ENCODE results near the gene EVI5L. TPM values are rescaled to one million over a fixed set of nuclear protein-coding genes. Genes with fewer than 3 reads are reported as not detected.

EVI5L gene
- total and polyA plus RNA-seq, 2 of the 13 experiments (the other 11 are each of a cell fraction or from before 2014, with no cell fraction given), result 1.7 to 2.4 TPM

- TF ChIP-seq JDP2 (CRISPR knock-in tag; IDR thresholded peaks at IDR 0.05; ENCODE audit: borderline replicate concordance) (no peak), ZNF496 (CRISPR knock-in tag; IDR thresholded peaks at IDR 0.05; ENCODE audit: insufficient replicate concordance) (no peak), CC2D1A (CRISPR knock-in tag; IDR thresholded peaks at IDR 0.05) (no peak), ISX (CRISPR knock-in tag; conservative IDR thresholded peaks at IDR 0.05) (no peak), NR1H2 (CRISPR knock-in tag; IDR thresholded peaks at IDR 0.05; ENCODE audit: borderline replicate concordance, low read depth) (no peak), MXD4 (CRISPR knock-in tag; IDR thresholded peaks at IDR 0.05) (peak; percentile 89), ATM (IDR thresholded peaks at IDR 0.05; ENCODE audit: borderline replicate concordance) (no peak), THAP11 (CRISPR knock-in tag; IDR thresholded peaks at IDR 0.05) (peak; percentile 80), RBAK (CRISPR knock-in tag; IDR thresholded peaks at IDR 0.05) (peak; percentile 63; the same call in 1 of the 2 replicates), GLI4 (CRISPR knock-in tag; IDR thresholded peaks at IDR 0.05; ENCODE audit: borderline replicate concordance) (0 out of 2 replicates have a peak, but pooled peaks have one; percentile 28), ZNF143 (CRISPR knock-in tag; IDR thresholded peaks at IDR 0.05) (peak; percentile 24; the same call in 1 of the 2 replicates), ZNF558 (CRISPR knock-in tag; IDR thresholded peaks at IDR 0.05; ENCODE audit: borderline replicate concordance) (0 out of 2 replicates have a peak, but pooled peaks have one; percentile 35), SRF (IDR thresholded peaks at IDR 0.05; ENCODE audit: low read depth, low read length) (no peak), ZSCAN29 (CRISPR knock-in tag; conservative IDR thresholded peaks at IDR 0.05) (peak; percentile 90), ZNF562 (CRISPR knock-in tag; IDR thresholded peaks at IDR 0.05; ENCODE audit: borderline replicate concordance) (no peak), ZNF274 (CRISPR knock-in tag; IDR thresholded peaks at IDR 0.05) (peak; percentile 93), ZEB1 (IDR thresholded peaks at IDR 0.05; ENCODE audit: insufficient replicate concordance, low read depth) (peak; percentile 96), JUNB (CRISPR knock-in tag; IDR thresholded peaks at IDR 0.05; ENCODE audit: borderline replicate concordance) (no peak), HINFP (CRISPR knock-in tag; IDR thresholded peaks at IDR 0.05; ENCODE audit: low read depth) (peak; percentile 86; the same call in 1 of the 2 replicates)
- TF ChIP-seq, protein P1, sequence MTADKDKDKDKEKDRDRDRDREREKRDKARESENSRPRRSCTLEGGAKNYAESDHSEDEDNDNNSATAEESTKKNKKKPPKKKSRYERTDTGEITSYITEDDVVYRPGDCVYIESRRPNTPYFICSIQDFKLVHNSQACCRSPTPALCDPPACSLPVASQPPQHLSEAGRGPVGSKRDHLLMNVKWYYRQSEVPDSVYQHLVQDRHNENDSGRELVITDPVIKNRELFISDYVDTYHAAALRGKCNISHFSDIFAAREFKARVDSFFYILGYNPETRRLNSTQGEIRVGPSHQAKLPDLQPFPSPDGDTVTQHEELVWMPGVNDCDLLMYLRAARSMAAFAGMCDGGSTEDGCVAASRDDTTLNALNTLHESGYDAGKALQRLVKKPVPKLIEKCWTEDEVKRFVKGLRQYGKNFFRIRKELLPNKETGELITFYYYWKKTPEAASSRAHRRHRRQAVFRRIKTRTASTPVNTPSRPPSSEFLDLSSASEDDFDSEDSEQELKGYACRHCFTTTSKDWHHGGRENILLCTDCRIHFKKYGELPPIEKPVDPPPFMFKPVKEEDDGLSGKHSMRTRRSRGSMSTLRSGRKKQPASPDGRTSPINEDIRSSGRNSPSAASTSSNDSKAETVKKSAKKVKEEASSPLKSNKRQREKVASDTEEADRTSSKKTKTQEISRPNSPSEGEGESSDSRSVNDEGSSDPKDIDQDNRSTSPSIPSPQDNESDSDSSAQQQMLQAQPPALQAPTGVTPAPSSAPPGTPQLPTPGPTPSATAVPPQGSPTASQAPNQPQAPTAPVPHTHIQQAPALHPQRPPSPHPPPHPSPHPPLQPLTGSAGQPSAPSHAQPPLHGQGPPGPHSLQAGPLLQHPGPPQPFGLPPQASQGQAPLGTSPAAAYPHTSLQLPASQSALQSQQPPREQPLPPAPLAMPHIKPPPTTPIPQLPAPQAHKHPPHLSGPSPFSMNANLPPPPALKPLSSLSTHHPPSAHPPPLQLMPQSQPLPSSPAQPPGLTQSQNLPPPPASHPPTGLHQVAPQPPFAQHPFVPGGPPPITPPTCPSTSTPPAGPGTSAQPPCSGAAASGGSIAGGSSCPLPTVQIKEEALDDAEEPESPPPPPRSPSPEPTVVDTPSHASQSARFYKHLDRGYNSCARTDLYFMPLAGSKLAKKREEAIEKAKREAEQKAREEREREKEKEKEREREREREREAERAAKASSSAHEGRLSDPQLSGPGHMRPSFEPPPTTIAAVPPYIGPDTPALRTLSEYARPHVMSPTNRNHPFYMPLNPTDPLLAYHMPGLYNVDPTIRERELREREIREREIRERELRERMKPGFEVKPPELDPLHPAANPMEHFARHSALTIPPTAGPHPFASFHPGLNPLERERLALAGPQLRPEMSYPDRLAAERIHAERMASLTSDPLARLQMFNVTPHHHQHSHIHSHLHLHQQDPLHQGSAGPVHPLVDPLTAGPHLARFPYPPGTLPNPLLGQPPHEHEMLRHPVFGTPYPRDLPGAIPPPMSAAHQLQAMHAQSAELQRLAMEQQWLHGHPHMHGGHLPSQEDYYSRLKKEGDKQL (CRISPR knock-in tag; IDR thresholded peaks at IDR 0.05; ENCODE audit: low read depth), result peak; percentile 50; the same call in 1 of the 2 replicates
- TF ChIP-seq, protein P2, sequence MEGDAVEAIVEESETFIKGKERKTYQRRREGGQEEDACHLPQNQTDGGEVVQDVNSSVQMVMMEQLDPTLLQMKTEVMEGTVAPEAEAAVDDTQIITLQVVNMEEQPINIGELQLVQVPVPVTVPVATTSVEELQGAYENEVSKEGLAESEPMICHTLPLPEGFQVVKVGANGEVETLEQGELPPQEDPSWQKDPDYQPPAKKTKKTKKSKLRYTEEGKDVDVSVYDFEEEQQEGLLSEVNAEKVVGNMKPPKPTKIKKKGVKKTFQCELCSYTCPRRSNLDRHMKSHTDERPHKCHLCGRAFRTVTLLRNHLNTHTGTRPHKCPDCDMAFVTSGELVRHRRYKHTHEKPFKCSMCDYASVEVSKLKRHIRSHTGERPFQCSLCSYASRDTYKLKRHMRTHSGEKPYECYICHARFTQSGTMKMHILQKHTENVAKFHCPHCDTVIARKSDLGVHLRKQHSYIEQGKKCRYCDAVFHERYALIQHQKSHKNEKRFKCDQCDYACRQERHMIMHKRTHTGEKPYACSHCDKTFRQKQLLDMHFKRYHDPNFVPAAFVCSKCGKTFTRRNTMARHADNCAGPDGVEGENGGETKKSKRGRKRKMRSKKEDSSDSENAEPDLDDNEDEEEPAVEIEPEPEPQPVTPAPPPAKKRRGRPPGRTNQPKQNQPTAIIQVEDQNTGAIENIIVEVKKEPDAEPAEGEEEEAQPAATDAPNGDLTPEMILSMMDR (CRISPR knock-in tag; IDR thresholded peaks at IDR 0.05), result peak; percentile 93
These were observed 23.1 kb downstream of the EVI5L start (continued) for GRCh38 chr19:7852851-7853769.
